SK-N-SH (cell line): ENCODE results near the gene TMEM72. TPM values are rescaled to one million over a fixed set of nuclear protein-coding genes. Genes with fewer than 3 reads are reported as not detected.

ENCODE experiments used
- CTCF ChIA-PET: fragments of 300-600, 350-600 bp; formaldehyde crosslinking; extraction: SDS; loops from one replicate; lab custom pipeline; 2021; lab: Yijun Ruan, JAX
- POLR2A ChIA-PET: fragments of 350-600 bp; sonication (Branson Sonifier 250); formaldehyde crosslinking; extraction: SDS; loops from one replicate; lab custom pipeline; 2020; ENCODE audit warnings: antibody characterized with exemption, inconsistent platforms; lab: Yijun Ruan, JAX
- DNase-seq: peaks from one replicate; pipeline ENCODE4 v3.0.0; 2012
- H2AFZ ChIP-seq: fragments of 200-600 bp; sonication (generic); 2 replicates; pipeline ENCODE4 v1.8.1; 2016; ENCODE audit warnings: antibody characterized with exemption, mild to moderate bottlenecking, low read depth
- H3F3A ChIP-seq: fragments of 200-600 bp; sonication (generic); replicated peaks from 2 replicates; pipeline ENCODE3; 2016; ENCODE audit warnings: antibody characterized with exemption, mild to moderate bottlenecking; ENCODE audit not compliant: insufficient read depth
- H3K27ac ChIP-seq, 2 experiments: fragments of 200-500 bp in 1 of 2; fragments of 200-600 bp in 1 of 2; sonication (Bioruptor generic) in 1 of 2; sonication (generic), shearing (Covaris generic) in 1 of 2; 2 replicates each; pipeline versions ENCODE4 v1.5.1 to v1.6.1; 2014 to 2016; ENCODE audit warnings: low read depth in 2 of 2, inconsistent platforms in 1 of 2, low read length in 1 of 2, mild to moderate bottlenecking in 1 of 2, mixed read lengths in 1 of 2
- H3K27me3 ChIP-seq: fragments of 200-600 bp; sonication (generic), shearing (Covaris generic); 2 replicates; pipeline ENCODE4 v1.6.1; 2016; ENCODE audit warnings: mixed run types; ENCODE audit not compliant: insufficient read depth
- H3K36me3 ChIP-seq, 2 experiments: fragments of 200-500 bp in 1 of 2; fragments of 200-600 bp in 1 of 2; sonication (Bioruptor generic) in 1 of 2; sonication (generic) in 1 of 2; replicated peaks in 1 of 2; 2 replicates each; pipeline versions ENCODE3 to v1.5.1; 2014 to 2016; ENCODE audit warnings: low read length in 1 of 2, mild to moderate bottlenecking in 1 of 2; ENCODE audit not compliant: insufficient read depth in 2 of 2, control insufficient read depth in 1 of 2
- H3K4me1 ChIP-seq, 2 experiments: fragments of 200-500 bp in 1 of 2; fragments of 200-600 bp in 1 of 2; sonication (Bioruptor generic) in 1 of 2; sonication (generic), shearing (Covaris generic) in 1 of 2; 2 replicates each; pipeline versions ENCODE4 v1.5.1 to v1.6.1; 2014 to 2016; ENCODE audit warnings: low read depth in 1 of 2, low read length in 1 of 2, mixed run types in 1 of 2; ENCODE audit not compliant: insufficient read depth in 2 of 2, control insufficient read depth in 1 of 2
- H3K4me2 ChIP-seq: fragments of 200-600 bp; sonication (generic), shearing (Covaris generic); 2 replicates; pipeline ENCODE4 v1.6.1; 2017; ENCODE audit warnings: mixed run types
- H3K4me3 ChIP-seq, 2 experiments: fragments of 200-500 bp in 1 of 2; fragments of 200-600 bp in 1 of 2; sonication (Bioruptor generic) in 1 of 2; sonication (generic), shearing (Covaris generic) in 1 of 2; 2 replicates each; pipeline versions ENCODE4 v1.5.1 to v1.8.1; 2014 to 2016; ENCODE audit warnings: low read depth in 2 of 2, inconsistent platforms in 1 of 2, low read length in 1 of 2, mild to moderate bottlenecking in 1 of 2, mixed read lengths in 1 of 2, moderate library complexity in 1 of 2
- H3K79me2 ChIP-seq: fragments of 200-600 bp; sonication (generic); 2 replicates; pipeline ENCODE4 v1.8.1; 2017; ENCODE audit warnings: mild to moderate bottlenecking; ENCODE audit not compliant: insufficient read depth
- H3K9ac ChIP-seq: fragments of 200-600 bp; sonication (generic); 2 replicates; pipeline ENCODE4 v1.6.1; 2017; ENCODE audit warnings: mixed run types
- H3K9me2 ChIP-seq: fragments of 200-600 bp; sonication (generic); 2 replicates; pipeline ENCODE4 v1.6.1; 2017; ENCODE audit warnings: mixed run types
- H3K9me3 ChIP-seq: fragments of 200-600 bp; sonication (generic); 2 replicates; pipeline ENCODE4 v1.6.1; 2017; ENCODE audit warnings: mixed run types, mild to moderate bottlenecking, moderate library complexity
- H4K20me1 ChIP-seq: fragments of 200-600 bp; sonication (generic); 2 replicates; pipeline ENCODE4 v1.6.1; 2017; ENCODE audit warnings: mild to moderate bottlenecking, mixed run types; ENCODE audit not compliant: insufficient read depth
- CHD2 ChIP-seq: fragments of 150-350 bp; IDR thresholded peaks from 2 replicates; pipeline ENCODE4 v1.6.1; 2018; ENCODE audit warnings: low read length; ENCODE audit not compliant: partially characterized antibody
- ELF1 ChIP-seq: IDR thresholded peaks from 2 replicates; pipeline ENCODE4 v1.4.0; 2012
- FOXJ3 ChIP-seq: sonication (generic); formaldehyde crosslinking; IDR thresholded peaks from 2 replicates; pipeline ENCODE4 v1.5.1; 2020; ENCODE audit warnings: mild to moderate bottlenecking, missing genetic modification reagents
- MXI1 ChIP-seq: IDR thresholded peaks from 2 replicates; pipeline ENCODE4 v1.6.1; 2012; ENCODE audit warnings: mild to moderate bottlenecking, low read depth, low read length, improper control_type of control experiment
- NFIC ChIP-seq: IDR thresholded peaks from 2 replicates; pipeline ENCODE4 v1.4.0; 2012; ENCODE audit warnings: borderline replicate concordance
- NRF1 ChIP-seq: IDR thresholded peaks from 2 replicates; pipeline ENCODE4 v1.6.1; 2012; ENCODE audit warnings: low read depth, mild to moderate bottlenecking, low read length
- POLR2AphosphoS5 ChIP-seq: IDR thresholded peaks from 2 replicates; pipeline ENCODE4 v1.6.1; 2012; ENCODE audit warnings: low read depth, low read length
- RCOR1 ChIP-seq: fragments of 150-350 bp; IDR thresholded peaks from 2 replicates; pipeline ENCODE4 v1.6.1; 2017; ENCODE audit warnings: antibody characterized with exemption, low read length
- SMC3 ChIP-seq: IDR thresholded peaks from 2 replicates; pipeline ENCODE4 v1.6.1; 2012; ENCODE audit warnings: low read depth, low read length, improper control_type of control experiment
- TAF1 ChIP-seq: IDR thresholded peaks from 2 replicates; pipeline ENCODE4 v1.6.1; 2012; ENCODE audit warnings: low read depth, mild to moderate bottlenecking, low read length, moderate library complexity, borderline replicate concordance
- TEAD4 ChIP-seq: IDR thresholded peaks from 2 replicates; pipeline ENCODE4 v1.4.0; 2012; ENCODE audit warnings: mild to moderate bottlenecking, borderline replicate concordance; ENCODE audit not compliant: insufficient read depth
- YY1 ChIP-seq: IDR thresholded peaks from 2 replicates; pipeline ENCODE4 v1.4.0; 2012; ENCODE audit warnings: low read depth, mild to moderate bottlenecking
- WGBS: methylation state at CpG from one replicate; pipeline ENCODE4 v1.1.6; 2017; ENCODE audit warnings: low lambda C conversion rate; 5-methylcytosine and 5-hydroxymethylcytosine counted together
- polyA plus RNA-seq, 3 experiments: library from polyadenylated mRNA; depleted of rRNA; stranded (reverse); fragments of >200 nt; gene quantifications; 2 replicates each; pipeline ENCODE4 v1.2.3, GENCODE V29; 2012
- TF ChIP-seq, protein P1 (sequence below): IDR thresholded peaks from 2 replicates; pipeline ENCODE4 v1.6.1; 2012; ENCODE audit warnings: mild to moderate bottlenecking, low read depth, low read length, moderate library complexity
- TF ChIP-seq, protein P2 (sequence below): IDR thresholded peaks from 2 replicates; pipeline ENCODE4 v1.4.0; 2012; ENCODE audit warnings: low read depth
- TF ChIP-seq, protein P3 (sequence below): fragments of 150-350 bp; IDR thresholded peaks from 2 replicates; pipeline ENCODE4 v1.6.1; 2017; ENCODE audit warnings: antibody characterized with exemption, low read length, low read depth, borderline replicate concordance

TMEM72 gene
- polyA plus RNA-seq, 1 of the 3 experiments (the other 2 are of a cell fraction), result not detected

DNA sequence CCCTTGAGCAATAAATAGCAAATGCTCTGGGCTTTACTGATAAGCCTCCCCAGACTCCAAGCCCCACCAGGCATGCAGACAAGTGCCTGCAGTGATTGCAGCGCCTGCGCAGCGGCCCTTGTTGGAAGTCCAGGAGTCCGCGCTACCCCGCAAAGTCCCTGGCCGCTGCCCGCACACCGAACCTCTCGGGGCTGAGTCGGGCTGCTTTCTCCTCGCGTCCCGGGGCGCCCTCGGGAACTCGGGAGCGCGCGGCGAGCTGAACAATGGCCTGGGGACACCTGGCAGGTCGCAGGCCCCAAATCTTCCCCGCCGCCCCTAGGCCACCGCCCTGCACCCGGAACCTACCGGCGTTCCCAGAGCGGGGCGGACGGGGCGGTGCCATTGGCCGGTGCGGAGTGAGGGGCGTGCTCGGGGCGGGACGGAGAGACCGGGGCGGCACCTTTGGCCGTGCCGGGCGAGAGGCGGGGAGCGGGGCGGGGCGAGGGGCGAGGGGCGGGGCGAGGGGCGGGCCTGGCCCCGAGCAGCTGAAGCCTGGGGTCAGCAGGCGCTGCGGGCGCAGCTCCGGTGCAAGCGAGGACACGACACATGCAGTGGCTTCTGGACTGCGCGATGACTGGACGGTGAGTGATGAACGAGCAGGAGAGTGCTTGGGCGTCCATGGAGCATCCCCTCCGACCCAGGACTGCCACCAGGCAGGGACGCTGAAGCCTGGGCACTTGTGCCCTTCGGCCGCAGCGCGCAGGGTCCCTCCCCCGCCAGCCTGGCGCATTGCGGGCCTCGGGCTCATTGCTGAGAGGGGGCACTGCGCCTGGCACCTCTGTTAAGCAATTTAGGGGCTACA is 48.3 kb downstream of the TMEM72 start, which contains the start of gene RASSF4:
Gene RASSF4 (plus strand): TSS at position 556 of the 841 bp plus-strand sequence. CDS start 10,401 bp downstream, outside the sequence.
- Histone ChIP-seq H3K4me1 (peaks cover 17 to 31% of the 10 kb centered on the region in 2 experiments; a peak in 3 of 4 replicates), H3K4me3 (peak within 1 kb of the TSS; percentile 83 to 89), H3K9ac (peak within 1 kb of the TSS; percentile 91), H3K36me3 (peaks cover 0 to 8% of the 10 kb centered on the region in 2 experiments), H3K27me3 (no peaks in the 10 kb centered on the region), H3K9me2 (no peaks in the 10 kb centered on the region), H3K9me3 (no peaks in the 10 kb centered on the region), H4K20me1 (no peaks in the 10 kb centered on the region), H3F3A (no peaks in the 10 kb centered on the region), H2AFZ (peak within 1 kb of the TSS; percentile 90), H3K4me2 (peak within 1 kb of the TSS; percentile 96), H3K27ac (peak within 1 kb of the TSS; percentile 75 to 81), H3K79me2 (peaks cover 7% of the 10 kb centered on the region)
- ChIA-PET POLR2A (interaction anchor here (0.9 to 1.3 kb wide), 2 partner anchors 13 to 42 kb away, joined by 3 to 4 read pairs; no protein-coding TSS in a partner anchor), CTCF (interaction anchor here (1.0 to 2.9 kb wide), 2 partner anchors 8 to 27 kb away, joined by 3 to 16 read pairs; no protein-coding TSS in a partner anchor)
- peak; percentile 99 for DNase-seq
- whole genome bisulfite sequencing, result 0% methylated on average over 11 of the region's 74 CpGs
- peak; percentile 83 for TF ChIP-seq POLR2AphosphoS5
- peak; percentile 62 for TF ChIP-seq ELF1
- TF ChIP-seq CHD2, result no peak
- peak; percentile 83 for TF ChIP-seq NRF1
- TF ChIP-seq TAF1, result peak; percentile 38
- TF ChIP-seq, protein P1, sequence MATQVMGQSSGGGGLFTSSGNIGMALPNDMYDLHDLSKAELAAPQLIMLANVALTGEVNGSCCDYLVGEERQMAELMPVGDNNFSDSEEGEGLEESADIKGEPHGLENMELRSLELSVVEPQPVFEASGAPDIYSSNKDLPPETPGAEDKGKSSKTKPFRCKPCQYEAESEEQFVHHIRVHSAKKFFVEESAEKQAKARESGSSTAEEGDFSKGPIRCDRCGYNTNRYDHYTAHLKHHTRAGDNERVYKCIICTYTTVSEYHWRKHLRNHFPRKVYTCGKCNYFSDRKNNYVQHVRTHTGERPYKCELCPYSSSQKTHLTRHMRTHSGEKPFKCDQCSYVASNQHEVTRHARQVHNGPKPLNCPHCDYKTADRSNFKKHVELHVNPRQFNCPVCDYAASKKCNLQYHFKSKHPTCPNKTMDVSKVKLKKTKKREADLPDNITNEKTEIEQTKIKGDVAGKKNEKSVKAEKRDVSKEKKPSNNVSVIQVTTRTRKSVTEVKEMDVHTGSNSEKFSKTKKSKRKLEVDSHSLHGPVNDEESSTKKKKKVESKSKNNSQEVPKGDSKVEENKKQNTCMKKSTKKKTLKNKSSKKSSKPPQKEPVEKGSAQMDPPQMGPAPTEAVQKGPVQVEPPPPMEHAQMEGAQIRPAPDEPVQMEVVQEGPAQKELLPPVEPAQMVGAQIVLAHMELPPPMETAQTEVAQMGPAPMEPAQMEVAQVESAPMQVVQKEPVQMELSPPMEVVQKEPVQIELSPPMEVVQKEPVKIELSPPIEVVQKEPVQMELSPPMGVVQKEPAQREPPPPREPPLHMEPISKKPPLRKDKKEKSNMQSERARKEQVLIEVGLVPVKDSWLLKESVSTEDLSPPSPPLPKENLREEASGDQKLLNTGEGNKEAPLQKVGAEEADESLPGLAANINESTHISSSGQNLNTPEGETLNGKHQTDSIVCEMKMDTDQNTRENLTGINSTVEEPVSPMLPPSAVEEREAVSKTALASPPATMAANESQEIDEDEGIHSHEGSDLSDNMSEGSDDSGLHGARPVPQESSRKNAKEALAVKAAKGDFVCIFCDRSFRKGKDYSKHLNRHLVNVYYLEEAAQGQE, result no peak
- no peak for TF ChIP-seq YY1
- TF ChIP-seq, protein P2, sequence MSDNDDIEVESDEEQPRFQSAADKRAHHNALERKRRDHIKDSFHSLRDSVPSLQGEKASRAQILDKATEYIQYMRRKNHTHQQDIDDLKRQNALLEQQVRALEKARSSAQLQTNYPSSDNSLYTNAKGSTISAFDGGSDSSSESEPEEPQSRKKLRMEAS, result peak; percentile 51; the same call in 1 of the 2 replicates
- TF ChIP-seq SMC3, result no peak
- no peak for TF ChIP-seq NFIC
- TF ChIP-seq RCOR1, result no peak

DNA sequence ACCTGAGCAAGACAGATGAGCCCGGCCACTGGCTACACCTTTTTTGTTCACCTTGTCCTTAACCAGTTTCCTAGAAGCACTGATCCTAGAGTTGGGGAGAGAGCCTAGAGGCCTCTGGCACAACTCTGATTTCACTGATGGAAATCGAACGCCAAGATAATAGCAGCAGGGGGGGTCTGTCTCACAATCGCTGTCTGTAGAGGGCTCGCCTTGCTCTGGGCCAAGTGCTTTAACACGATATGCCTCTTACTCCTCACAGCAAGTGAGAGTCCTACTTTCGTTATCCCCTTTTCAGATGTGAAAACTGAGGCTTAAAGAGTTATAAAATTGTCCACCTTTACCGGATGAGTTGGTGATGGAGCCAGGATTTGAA is 48.9 kb downstream of the TMEM72 start:
- Histone ChIP-seq H3K4me3 (peak overlapping the region; percentile 83 to 89), H2AFZ (peak overlapping the region; percentile 90), H3K36me3 (peaks cover 0 to 8% of the 10 kb centered on the region in 2 experiments), H3K9me3 (no peaks in the 10 kb centered on the region), H3K79me2 (peaks cover 7% of the 10 kb centered on the region; the same call in 1 of the 2 replicates), H3K4me2 (peak overlapping the region; percentile 96), H4K20me1 (no peaks in the 10 kb centered on the region), H3K9me2 (no peaks in the 10 kb centered on the region), H3K9ac (peak overlapping the region; percentile 59), H3F3A (no peaks in the 10 kb centered on the region), H3K4me1 (peaks cover 19 to 34% of the 10 kb centered on the region in 2 experiments; a peak in 3 of 4 replicates), H3K27me3 (no peaks in the 10 kb centered on the region), H3K27ac (no peak overlapping the region)
- no peak for DNase-seq
- TF ChIP-seq NRF1 (no peak), MXI1 (no peak), FOXJ3 (CRISPR knock-in tag) (no peak), TEAD4 (no peak), NFIC (no peak), SMC3 (no peak)
- TF ChIP-seq, protein P3, sequence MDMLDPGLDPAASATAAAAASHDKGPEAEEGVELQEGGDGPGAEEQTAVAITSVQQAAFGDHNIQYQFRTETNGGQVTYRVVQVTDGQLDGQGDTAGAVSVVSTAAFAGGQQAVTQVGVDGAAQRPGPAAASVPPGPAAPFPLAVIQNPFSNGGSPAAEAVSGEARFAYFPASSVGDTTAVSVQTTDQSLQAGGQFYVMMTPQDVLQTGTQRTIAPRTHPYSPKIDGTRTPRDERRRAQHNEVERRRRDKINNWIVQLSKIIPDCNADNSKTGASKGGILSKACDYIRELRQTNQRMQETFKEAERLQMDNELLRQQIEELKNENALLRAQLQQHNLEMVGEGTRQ, result no peak
- ChIA-PET CTCF (interaction anchor here (1.7 to 2.9 kb wide), 2 partner anchors 14 to 27 kb away, joined by 7 to 16 read pairs; no protein-coding TSS in a partner anchor), POLR2A (interaction anchor here (0.9 kb wide), 1 partner anchor 41 kb away, joined by 3 read pairs; no protein-coding TSS in a partner anchor)
- 55% methylated on average over 7 of the region's 8 CpGs for WGBS
